Endothelial cell (in vitro differentiated cells): ENCODE measurements around the gene INHBE. TPM values are rescaled to one million over a fixed set of nuclear protein-coding genes. Genes with fewer than 3 reads are reported as not detected.

ENCODE experiments used
- DNase-seq: peaks from one replicate; pipeline ENCODE4 v3.0.0; 2021; ENCODE audit warnings: low spot score
- H3K27ac Mint-ChIP-seq: one replicate; pipeline ENCODE4 v1.8.0; 2021; ENCODE audit warnings: mixed read lengths, inconsistent platforms; ENCODE audit not compliant: unreplicated experiment
- H3K27me3 Mint-ChIP-seq: one replicate; pipeline ENCODE4 v1.8.0; 2021; ENCODE audit warnings: mild to moderate bottlenecking, moderate library complexity, mixed read lengths, inconsistent platforms; ENCODE audit not compliant: unreplicated experiment
- H3K36me3 Mint-ChIP-seq: one replicate; pipeline ENCODE4 v1.8.0; 2021; ENCODE audit warnings: mild to moderate bottlenecking, low read depth, mixed read lengths, inconsistent platforms; ENCODE audit not compliant: unreplicated experiment
- H3K4me1 Mint-ChIP-seq: one replicate; pipeline ENCODE4 v1.8.0; 2021; ENCODE audit warnings: mild to moderate bottlenecking, mixed read lengths, inconsistent platforms; ENCODE audit not compliant: unreplicated experiment
- H3K4me3 Mint-ChIP-seq: one replicate; pipeline ENCODE4 v1.8.0; 2021; ENCODE audit warnings: mild to moderate bottlenecking, mixed read lengths, inconsistent platforms; ENCODE audit not compliant: unreplicated experiment
- H3K9me3 Mint-ChIP-seq: one replicate; pipeline ENCODE4 v1.8.0; 2021; ENCODE audit warnings: mixed read lengths, inconsistent platforms; ENCODE audit not compliant: unreplicated experiment
- CTCF ChIP-seq: fragments of 200-600 bp; sonication (generic); IDR thresholded peaks from one replicate; pipeline ENCODE4 v1.5.0; 2021; ENCODE audit warnings: antibody characterized with exemption; ENCODE audit not compliant: unreplicated experiment
- total RNA-seq: library from RNA; stranded (reverse); fragmentation: NEBNext Ultra II Directional; extraction: Animal tissue kit (Norgen Biotek cat#: 25700); gene quantifications from one replicate; pipeline ENCODE4 v1.2.1, GENCODE V29; 2021; ENCODE audit not compliant: unreplicated experiment

The INHBE gene
- total RNA-seq, 1 donor from 2014 or later = not detected

- Mint-ChIP-seq H3K36me3 (peaks cover 33% of the 10 kb centered on the region), H3K9me3 (no peaks in the 10 kb centered on the region), H3K4me3 (no peak overlapping the region), H3K27me3 (peaks cover 18% of the 10 kb centered on the region), H3K4me1 (peaks cover 29% of the 10 kb centered on the region), H3K27ac (peak overlapping the region; percentile 52)
- no peak for DNase-seq
- no peak for TF ChIP-seq CTCF
Observed at GRCh38 chr12:57469296-57470164, 14.4 kb downstream of the INHBE start.

- Mint-ChIP-seq H3K27me3 (peaks cover 14% of the 10 kb centered on the region), H3K4me3 (no peak overlapping the region), H3K36me3 (peaks cover 39% of the 10 kb centered on the region), H3K27ac (no peak overlapping the region), H3K9me3 (no peaks in the 10 kb centered on the region), H3K4me1 (peaks cover 29% of the 10 kb centered on the region)
- no peak for TF ChIP-seq CTCF
- no peak for DNase-seq
Observed at GRCh38 chr12:57470286-57470969, 15.3 kb downstream of the INHBE start.

GRCh38 chr12:57470970-57471656 is 16.0 kb downstream of the INHBE start:
- no peak for TF ChIP-seq CTCF
- no peak for DNase-seq
- peaks cover 14% of the 10 kb centered on the region for H3K27me3 Mint-ChIP-seq
- no peak overlapping the region for H3K4me3 Mint-ChIP-seq
- H3K4me1 Mint-ChIP-seq = peaks cover 23% of the 10 kb centered on the region
- H3K9me3 Mint-ChIP-seq = no peaks in the 10 kb centered on the region
- no peak overlapping the region for H3K27ac Mint-ChIP-seq
- peaks cover 39% of the 10 kb centered on the region for H3K36me3 Mint-ChIP-seq

GRCh38 chr12:57471661-57472060 is 16.6 kb downstream of the INHBE start:
- H3K36me3 Mint-ChIP-seq = peaks cover 39% of the 10 kb centered on the region
- H3K9me3 Mint-ChIP-seq = no peaks in the 10 kb centered on the region
- H3K4me1 Mint-ChIP-seq = peaks cover 27% of the 10 kb centered on the region
- H3K27ac Mint-ChIP-seq = no peak overlapping the region
- peaks cover 16% of the 10 kb centered on the region for H3K27me3 Mint-ChIP-seq
- DNase-seq = no peak
- H3K4me3 Mint-ChIP-seq = no peak overlapping the region
- TF ChIP-seq CTCF = no peak
